ENCODE data around the gene MYL6. TPM values are rescaled to one million over a fixed set of nuclear protein-coding genes. Genes with fewer than 3 reads are reported as not detected.
A peak's percentile ranks its signal among the peaks of the same experiment; 100 is the strongest.

Gene MYL6
- total and polyA plus RNA-seq, 8 donors = 1,768 to 2,250 (median 1,922) TPM

DNA sequence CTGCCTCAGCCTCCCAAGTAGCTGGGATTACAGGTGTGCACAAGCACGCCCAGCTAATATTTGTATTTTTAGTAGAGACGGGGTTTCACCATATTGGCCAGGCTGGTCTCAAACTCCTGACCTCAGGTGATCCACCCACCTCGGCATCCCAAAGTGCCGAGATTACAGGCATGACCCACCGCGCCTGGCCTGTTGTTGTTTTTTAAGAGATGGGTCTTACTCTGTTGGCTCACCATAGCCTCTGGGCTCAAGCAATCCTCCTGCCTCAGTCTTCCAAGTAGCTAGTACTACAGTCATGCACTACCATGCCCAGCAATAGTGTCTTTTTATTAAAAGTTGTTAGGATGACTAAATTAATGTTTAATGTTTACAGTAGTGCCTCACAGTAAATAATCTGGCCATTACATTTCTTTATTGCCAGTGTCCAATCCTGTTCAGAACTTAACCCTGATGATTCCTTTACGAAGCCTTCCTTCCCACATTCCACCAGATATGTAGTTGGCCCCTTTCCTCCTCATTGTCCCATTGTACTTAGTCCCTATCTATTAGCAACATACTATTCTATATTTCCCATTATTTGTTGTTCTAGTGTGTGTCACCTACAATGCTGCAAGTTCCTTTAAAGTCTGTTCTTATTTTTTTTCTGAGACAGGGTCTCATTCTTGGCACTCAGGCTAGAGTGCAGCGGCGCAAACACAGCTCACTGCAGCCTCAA, 39.9 kb downstream of the MYL6 start:
- H3K9me3 ChIP-seq = no peaks in the 10 kb centered on the region
- no peaks in the 10 kb centered on the region for H3K27me3 ChIP-seq
- no peak overlapping the region for H3K27ac ChIP-seq
- TF ChIP-seq, protein P1, sequence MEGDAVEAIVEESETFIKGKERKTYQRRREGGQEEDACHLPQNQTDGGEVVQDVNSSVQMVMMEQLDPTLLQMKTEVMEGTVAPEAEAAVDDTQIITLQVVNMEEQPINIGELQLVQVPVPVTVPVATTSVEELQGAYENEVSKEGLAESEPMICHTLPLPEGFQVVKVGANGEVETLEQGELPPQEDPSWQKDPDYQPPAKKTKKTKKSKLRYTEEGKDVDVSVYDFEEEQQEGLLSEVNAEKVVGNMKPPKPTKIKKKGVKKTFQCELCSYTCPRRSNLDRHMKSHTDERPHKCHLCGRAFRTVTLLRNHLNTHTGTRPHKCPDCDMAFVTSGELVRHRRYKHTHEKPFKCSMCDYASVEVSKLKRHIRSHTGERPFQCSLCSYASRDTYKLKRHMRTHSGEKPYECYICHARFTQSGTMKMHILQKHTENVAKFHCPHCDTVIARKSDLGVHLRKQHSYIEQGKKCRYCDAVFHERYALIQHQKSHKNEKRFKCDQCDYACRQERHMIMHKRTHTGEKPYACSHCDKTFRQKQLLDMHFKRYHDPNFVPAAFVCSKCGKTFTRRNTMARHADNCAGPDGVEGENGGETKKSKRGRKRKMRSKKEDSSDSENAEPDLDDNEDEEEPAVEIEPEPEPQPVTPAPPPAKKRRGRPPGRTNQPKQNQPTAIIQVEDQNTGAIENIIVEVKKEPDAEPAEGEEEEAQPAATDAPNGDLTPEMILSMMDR (IDR thresholded peaks at IDR 0.05) = no peak
- ATAC-seq (no peak), DNase-seq (no peak)
- intact Hi-C loops (cut with DNase I) = no loop called here
- H3K36me3 ChIP-seq = no peaks in the 10 kb centered on the region
- peaks cover 0 to 6% of the 10 kb centered on the region in 2 donors for H3K4me1 ChIP-seq
- no peak overlapping the region for H3K4me3 ChIP-seq

DNA sequence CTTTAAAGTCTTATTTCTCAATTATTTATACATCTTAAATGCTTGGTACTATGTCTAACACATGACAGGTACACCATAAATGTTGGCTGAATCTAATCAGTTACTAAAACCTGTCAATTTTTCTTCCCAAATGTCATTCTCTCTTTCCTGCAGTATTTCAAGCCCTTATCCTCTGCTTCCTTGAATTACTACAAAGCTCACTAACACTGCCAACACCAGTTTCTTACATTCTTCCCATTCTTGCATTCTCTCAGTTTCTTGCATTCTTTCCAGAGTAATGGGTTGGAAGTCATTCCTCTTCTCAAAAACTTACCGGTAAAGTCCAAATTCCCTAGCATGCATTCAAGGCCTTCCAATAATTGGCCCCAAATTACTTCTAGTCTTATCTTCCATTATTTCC, 40.7 kb downstream of the MYL6 start:
- H3K36me3 ChIP-seq = no peaks in the 10 kb centered on the region
- no peaks in the 10 kb centered on the region for H3K27me3 ChIP-seq
- no peaks in the 10 kb centered on the region for H3K9me3 ChIP-seq
- intact Hi-C loops (cut with DNase I) = no loop called here
- no peak overlapping the region for H3K4me3 ChIP-seq
- no peak for DNase-seq
- TF ChIP-seq, protein P1 (IDR thresholded peaks at IDR 0.05) = no peak
- peaks cover 0 to 6% of the 10 kb centered on the region in 2 donors for H3K4me1 ChIP-seq
- no peak overlapping the region for H3K27ac ChIP-seq
- no peak for ATAC-seq

DNA sequence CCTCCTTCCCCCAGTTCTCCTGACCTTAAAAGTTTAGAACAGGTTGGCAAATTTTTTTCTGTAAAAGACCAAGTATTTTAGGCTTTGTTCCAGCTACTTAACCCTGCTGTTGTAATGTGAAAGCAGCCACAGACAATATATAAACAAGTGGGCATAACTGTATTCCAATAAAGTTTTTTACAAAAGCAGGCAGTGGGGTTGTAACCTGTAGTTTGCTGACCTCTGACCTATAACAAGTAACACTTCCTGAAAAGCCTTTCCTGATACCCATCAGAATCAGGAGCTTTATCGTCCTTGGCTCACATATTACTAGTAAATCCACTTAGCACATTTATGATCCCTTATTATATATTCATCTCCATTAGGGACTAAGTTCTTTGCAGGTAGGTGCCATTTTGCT, 44.2 kb downstream of the MYL6 start:
- Histone ChIP-seq H3K36me3 (peaks cover 0 to 34% of the 10 kb centered on the region in 2 donors), H3K4me1 (peaks cover 0 to 6% of the 10 kb centered on the region in 2 donors), H3K27me3 (no peaks in the 10 kb centered on the region), H3K4me3 (no peak overlapping the region), H3K27ac (peak overlapping the region in 1 of 2 donors; percentile 8), H3K9me3 (no peaks in the 10 kb centered on the region)
- intact Hi-C loops (cut with DNase I) = no loop called here
- ATAC-seq = no peak
- TF ChIP-seq, protein P1 (IDR thresholded peaks at IDR 0.05) = no peak
- DNase-seq = no peak

DNA sequence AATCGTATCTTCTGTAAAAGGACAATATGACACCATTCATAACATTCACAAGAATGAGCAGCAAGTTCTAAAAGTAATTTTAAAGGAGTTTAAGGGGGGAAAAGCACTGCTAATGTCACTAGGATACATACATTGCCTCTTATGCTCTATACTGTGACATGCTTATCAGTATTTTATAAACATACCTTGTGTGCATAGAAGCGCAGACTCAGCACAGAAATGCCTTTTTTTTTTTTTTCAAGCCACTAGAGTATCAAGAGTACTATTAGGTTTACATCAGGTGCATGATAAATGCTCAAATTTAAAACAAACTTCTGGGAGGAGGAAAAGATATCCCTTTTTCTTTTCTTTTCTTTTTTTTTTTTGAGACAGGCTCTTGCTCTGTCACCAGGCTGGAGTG, 44.7 kb downstream of the MYL6 start:
- Histone ChIP-seq H3K27me3 (no peaks in the 10 kb centered on the region), H3K27ac (peak overlapping the region in 1 of 2 donors; percentile 8), H3K36me3 (peaks cover 0 to 39% of the 10 kb centered on the region in 2 donors), H3K4me3 (no peak overlapping the region), H3K4me1 (peaks cover 0 to 6% of the 10 kb centered on the region in 2 donors), H3K9me3 (no peaks in the 10 kb centered on the region)
- no peak for ATAC-seq
- intact Hi-C loops (cut with DNase I) = no loop called here
- no peak for DNase-seq
- TF ChIP-seq, protein P1 (IDR thresholded peaks at IDR 0.05) = no peak

- intact Hi-C loops (cut with DNase I) = no loop called here
- Histone ChIP-seq H3K9me3 (no peaks in the 10 kb centered on the region), H3K4me1 (peaks cover 0 to 6% of the 10 kb centered on the region in 2 donors), H3K27ac (no peak overlapping the region), H3K4me3 (no peak overlapping the region), H3K36me3 (peaks cover 0 to 53% of the 10 kb centered on the region in 2 donors), H3K27me3 (no peaks in the 10 kb centered on the region)
- DNase-seq = no peak
- TF ChIP-seq, protein P1 (IDR thresholded peaks at IDR 0.05) = no peak
- no peak for ATAC-seq
Measured at GRCh38 chr12:56204275-56204674, 46.1 kb downstream of the MYL6 start.

Measured in left lung (tissue), 10 donors.